DMS153 (cell line): ENCODE data around the gene FFAR2.
A peak's percentile ranks its signal among the peaks of the same experiment; 100 is the strongest.

Experiments used
- DNase-seq: peaks from one replicate; lab custom pipeline; 2025; lab: John Stamatoyannopoulos, UW

Gene FFAR2

GRCh38 chr19:35425682-35426081, 22.4 kb upstream of the FFAR2 start:
- no peak for DNase-seq

GRCh38 chr19:35427187-35427586, 20.9 kb upstream of the FFAR2 start:
- no peak for DNase-seq

- no peak for DNase-seq
These were observed 18.2 kb upstream of the FFAR2 start for GRCh38 chr19:35429698-35430408.

GRCh38 chr19:35430409-35431144, 17.5 kb upstream of the FFAR2 start:
- no peak for DNase-seq

GRCh38 chr19:35431145-35431807, 16.8 kb upstream of the FFAR2 start:
- no peak for DNase-seq

- no peak for DNase-seq
These were observed 15.1 kb upstream of the FFAR2 start for GRCh38 chr19:35432911-35433310.

- no peak for DNase-seq
These were observed 14.6 kb upstream of the FFAR2 start for GRCh38 chr19:35433448-35433847.

GRCh38 chr19:35435896-35436295, 12.2 kb upstream of the FFAR2 start:
- DNase-seq: no peak

GRCh38 chr19:35436477-35437405, 11.3 kb upstream of the FFAR2 start:
- no peak for DNase-seq

GRCh38 chr19:35437406-35437951, 10.6 kb upstream of the FFAR2 start:
- DNase-seq: no peak

GRCh38 chr19:35438096-35438495, 10.0 kb upstream of the FFAR2 start:
- no peak for DNase-seq

- DNase-seq: no peak
These were observed 9.5 kb upstream of the FFAR2 start for GRCh38 chr19:35438527-35438926.

- DNase-seq: no peak
These were observed 8.1 kb upstream of the FFAR2 start for GRCh38 chr19:35439921-35440320.

- DNase-seq: no peak
These were observed 6.0 kb upstream of the FFAR2 start for GRCh38 chr19:35442091-35442490.

- no peak for DNase-seq
These were observed 3.3 kb upstream of the FFAR2 start for GRCh38 chr19:35444735-35445134.

GRCh38 chr19:35445826-35446593, 2.0 kb upstream of the FFAR2 start:
- DNase-seq: no peak

- peak; percentile 77 for DNase-seq
These were observed 1.4 kb downstream of the FFAR2 start for GRCh38 chr19:35449359-35450043.

GRCh38 chr19:35451338-35452096, 3.5 kb downstream of the FFAR2 start:
- DNase-seq: no peak

- no peak for DNase-seq
These were observed 6.6 kb downstream of the FFAR2 start for GRCh38 chr19:35454663-35455062.
